NOMO-1 treated with DMSO at 0.1 percent for 48 hours (cell line): ENCODE data around the gene RASGRP2.

Experiments used
- DNase-seq: peaks from one replicate; lab custom pipeline; 2025; ENCODE audit not compliant: unreplicated experiment; lab: John Stamatoyannopoulos, UW

The RASGRP2 gene

DNA sequence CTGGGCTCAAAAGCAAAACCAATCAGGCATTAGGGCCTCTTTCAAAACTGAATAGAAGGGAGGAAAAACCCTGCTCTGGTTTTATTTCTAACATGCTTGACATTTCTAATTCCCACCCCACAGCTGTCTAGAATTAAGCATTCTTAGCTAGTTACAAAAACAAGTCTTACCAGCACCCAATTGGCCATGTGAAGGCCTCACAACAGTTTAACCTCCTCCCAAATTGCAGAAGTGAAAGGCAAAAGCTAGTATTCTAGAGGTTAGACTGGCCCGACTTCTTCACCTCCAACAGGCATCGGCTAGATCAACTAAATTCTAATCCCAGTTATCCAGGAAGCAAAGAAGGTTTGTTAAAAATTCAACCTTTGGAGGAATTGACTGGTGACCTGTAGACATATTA lies 27.9 kb upstream of the RASGRP2 start:
- peak; percentile 77 for DNase-seq

GRCh38 chr11:64770120-64770519 lies 26.2 kb upstream of the RASGRP2 start:
- DNase-seq = no peak

DNA sequence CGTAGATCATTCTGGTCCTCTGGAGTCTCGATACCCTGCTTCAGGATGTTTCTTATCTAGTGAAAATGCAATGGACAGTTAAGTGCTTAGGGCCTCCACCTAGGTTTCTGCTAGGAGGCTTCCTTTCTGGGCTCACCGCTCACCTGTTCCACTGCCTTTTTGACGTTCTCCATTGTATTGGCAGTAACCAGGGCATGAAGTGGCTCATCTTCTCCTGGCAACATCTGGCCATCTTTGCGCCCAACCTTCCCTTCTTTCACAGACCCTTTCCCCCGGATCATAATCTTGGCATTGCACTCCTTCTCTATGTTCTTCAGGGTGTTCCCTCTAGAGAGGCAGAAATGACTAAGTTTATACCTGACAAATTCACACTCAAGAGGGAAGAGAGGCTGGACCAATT lies 25.3 kb upstream of the RASGRP2 start:
- DNase-seq = no peak

DNA sequence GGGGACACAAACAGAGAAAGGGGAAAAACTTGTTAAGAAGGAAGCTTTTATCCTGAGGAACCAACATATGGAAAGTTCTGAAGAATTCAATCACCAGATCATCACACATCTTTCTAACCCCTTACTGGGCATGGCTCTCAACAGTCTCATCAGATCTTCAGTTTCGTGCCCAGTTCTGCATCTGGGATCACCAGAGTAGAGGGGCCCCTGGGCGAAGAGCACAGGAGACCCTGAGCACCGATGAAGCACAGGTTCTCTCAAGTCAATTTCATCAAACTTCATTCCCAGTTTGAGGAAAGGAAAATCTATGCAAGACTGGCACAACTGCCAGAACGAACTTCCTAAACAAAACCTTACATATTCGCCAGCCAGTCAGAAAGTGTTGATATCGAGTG lies 24.4 kb upstream of the RASGRP2 start:
- DNase-seq = no peak

DNA sequence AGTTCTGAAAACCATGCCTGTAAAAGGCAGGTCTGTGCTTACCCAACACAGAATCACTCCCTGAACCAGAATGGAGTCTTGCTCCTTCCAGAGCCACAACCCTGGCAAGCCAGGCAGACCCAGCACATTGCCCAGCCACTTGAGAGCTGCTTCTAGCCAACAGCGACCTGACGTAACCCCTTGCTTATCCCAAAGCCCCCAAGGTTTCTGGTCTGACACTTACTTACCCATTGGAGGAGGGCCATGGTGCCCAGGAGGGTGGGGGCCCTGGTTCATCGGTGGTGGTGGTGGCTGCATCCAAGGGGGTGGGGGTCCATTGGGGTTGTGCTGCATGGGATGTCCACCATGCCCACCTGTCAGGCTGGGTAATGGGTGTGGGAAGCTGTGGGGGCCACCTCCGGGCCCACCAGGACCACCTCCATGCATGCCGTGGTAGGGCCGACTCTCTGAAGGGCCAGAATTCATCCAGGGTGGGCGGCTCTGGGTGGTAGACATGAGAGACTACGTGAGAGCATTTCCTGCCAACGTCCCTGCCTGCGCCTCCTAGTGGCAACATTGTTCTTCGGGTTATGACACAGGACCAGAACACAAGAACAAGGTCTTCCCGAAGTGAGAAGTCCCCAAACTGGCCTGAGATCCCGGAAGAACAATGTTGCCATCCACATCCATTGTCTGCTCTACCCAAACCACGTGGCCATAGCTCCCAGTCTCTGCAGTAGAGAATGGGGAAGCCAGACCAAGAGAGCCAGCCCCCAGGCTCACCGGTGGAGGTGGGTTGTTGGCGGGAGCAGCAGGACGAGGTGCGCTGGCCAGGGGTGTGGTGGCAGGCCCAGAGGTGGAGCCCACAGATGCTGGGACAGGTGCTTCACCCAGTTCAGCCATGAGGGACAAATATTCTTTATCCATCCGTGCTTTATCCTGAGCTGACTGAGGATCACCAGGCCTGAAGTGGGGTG lies 23.7 kb upstream of the RASGRP2 start:
- DNase-seq = peak; percentile 40

DNA sequence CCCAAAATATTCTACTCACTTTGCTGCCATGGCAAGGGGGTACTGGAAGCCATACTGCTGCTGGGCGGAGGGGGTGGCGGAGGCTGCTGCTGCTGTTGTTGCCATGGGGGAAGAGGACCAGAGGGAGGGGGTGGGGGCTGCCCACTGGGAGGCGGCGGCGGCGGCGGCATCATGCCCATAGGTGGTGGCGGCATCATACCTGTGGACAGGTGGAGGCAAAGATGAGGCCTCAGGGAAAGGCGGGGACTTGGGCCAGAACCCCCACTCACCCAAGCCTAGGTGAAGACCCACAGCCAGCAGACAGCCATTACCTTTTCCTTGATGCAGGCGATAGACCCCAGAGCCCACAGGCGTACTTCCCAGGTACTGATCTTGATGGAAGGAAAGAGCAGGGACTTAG lies 22.9 kb upstream of the RASGRP2 start:
- DNase-seq = no peak

DNA sequence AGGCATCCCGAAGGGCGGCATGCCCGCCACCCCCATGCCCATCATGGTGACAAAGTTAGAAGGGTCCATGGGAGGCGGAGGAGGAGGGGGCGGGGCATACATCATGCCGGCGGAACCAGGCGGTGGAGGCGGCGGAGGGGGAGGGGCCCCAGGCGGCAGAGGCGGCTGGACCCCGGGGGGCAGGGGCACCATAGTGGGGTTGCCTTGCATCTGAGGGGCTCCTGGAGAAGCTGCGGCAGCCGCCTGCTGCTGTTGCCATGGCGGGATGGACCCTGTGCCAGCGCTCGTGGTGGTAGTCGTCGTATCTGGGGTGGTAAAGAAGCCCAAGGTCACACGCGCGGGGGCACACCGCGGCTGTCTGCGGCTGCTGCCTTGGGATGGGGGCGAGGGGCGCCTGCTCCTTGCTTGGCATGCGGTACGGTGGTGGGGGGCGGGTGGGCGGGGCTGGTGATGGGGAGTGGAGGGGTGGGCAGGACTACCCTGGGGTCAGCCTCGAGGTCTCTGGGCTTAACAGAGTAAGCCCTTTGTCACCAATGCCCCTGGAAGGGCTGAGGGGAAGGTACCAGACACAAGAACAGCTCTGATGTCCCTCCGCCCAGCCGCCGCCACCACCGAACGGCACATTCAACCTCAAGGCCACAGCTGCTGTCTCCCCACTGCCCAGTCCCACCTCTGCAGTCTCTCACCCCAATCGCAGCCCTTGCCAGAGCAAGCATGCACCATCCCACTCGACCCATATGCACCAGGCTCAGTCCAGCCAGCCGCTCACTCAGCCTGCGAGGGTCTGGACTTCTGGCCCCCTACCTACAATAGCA lies 22.1 kb upstream of the RASGRP2 start:
- no peak for DNase-seq

DNA sequence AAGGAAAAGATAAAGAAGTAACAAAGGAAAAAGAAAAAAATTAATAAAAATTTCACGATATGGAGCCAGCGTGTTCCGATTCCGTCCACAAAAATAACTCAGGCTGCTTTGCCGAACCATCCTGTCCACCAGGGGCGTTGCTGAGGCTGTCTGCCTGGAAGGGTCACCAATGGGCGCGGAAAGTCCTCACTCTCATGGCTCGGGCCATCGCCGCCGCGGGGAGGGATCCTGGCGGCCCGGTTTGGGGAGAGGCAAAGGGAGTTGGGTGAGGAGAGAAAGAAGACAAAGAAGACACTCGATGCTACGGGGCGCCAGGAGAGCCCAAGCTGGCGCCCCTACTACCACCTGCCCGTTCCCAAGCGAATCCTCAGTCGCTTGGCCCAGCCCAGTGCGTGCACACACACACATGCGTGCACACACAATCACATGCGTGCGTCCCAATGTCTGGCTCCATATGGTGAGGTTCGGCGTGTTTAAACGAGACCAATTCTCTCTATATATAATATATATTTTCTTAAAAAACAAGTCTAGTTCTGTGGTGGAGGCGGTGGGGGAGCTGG lies 21.4 kb upstream of the RASGRP2 start:
- no peak for DNase-seq

DNA sequence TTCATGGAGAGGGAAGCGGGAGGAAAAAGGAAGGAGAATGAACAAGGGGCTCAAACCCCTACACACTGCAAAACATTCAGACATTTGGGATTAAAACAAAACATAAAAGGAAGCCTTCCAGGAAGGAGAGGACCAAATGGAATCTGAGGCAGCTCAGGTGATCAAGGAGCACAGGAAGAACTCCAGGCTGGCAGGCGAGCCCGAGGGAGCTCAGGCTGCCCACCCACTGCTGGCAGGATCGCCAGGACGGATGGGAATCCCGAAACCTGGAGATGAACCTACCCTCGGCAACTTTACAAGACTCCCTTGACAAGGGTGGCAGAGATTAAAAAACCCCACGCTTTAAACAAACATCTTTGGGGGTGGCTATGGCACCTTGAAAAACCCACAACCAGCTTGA lies 20.8 kb upstream of the RASGRP2 start:
- DNase-seq = no peak

GRCh38 chr11:64764040-64764611 lies 20.2 kb upstream of the RASGRP2 start:
- no peak for DNase-seq

DNA sequence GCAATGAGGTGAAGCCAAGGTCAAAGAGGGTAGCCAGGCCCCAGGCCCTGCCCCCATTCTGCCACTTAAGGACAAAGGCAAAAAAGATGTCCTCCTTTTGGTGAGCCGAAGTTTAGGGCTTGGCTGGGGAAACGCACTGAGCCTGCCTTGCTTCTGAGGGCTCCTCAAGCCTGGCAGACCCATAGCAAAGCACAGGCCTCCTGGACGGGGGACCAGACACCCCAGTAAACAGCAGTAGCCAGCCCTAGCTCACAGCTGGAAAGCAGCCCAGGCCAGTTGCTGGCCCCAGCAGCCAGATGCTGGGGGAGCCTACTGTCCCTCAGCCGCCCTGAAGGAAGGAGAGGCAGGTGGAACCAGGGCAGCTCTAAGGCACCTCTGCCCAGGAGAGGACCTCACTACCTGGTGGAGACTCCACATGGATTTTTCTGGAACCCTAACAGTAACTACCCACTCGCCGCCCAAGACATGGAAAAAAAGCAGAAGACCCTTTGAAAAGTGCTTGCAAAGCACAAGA lies 19.6 kb upstream of the RASGRP2 start:
- no peak for DNase-seq

GRCh38 chr11:64762674-64763525 lies 19.0 kb upstream of the RASGRP2 start:
- no peak for DNase-seq

DNA sequence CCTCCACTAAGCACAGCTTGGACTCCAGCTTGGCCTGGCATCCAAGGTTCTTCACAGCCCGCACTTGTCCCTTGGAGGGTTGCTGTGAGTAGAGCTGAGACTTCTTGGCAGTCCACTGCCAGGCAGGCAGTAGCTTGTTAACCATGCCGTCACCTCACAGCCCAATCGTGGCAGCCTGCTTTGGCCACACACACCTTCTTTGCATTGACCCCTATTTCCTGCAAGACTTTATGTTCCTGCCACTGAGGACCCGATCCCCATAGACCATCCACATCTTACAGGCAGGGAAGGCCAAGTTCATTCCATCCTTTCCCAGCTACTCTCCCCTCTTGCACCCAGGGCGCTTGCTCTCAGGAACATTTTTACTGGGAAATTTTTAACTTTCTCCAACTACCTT lies 18.3 kb upstream of the RASGRP2 start:
- no peak for DNase-seq

DNA sequence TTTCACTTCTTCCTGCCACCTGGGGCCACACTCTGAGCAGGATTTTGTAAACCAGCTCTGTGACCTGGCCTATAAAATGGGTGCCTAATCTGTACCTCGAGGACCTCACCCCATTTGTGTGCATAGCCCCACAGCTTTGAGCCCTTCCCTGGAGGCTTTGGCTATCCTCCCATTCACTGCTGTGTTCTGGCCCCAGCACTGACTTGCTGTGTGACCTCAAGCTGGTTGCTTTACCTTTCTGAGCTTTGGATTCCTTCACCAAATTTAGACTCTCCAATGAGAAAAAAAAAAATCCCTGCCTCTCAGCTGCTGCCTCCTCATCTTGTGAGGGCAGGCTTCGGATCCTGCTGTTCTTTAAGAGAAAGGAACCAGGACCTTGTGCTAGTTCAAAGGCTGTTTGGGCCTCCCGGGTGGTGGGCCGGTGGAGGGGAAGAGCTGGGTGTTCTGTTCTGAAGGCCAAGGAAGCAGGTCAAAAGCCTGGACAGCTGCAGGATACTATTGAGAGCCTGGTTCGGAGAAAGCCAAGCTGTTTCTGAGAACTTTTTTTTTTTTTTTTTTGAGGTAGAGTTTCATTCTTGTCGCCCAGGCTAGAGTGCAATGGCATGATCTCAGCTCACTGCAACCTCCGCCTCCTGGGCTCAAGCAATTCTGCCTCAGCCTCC lies 16.9 kb upstream of the RASGRP2 start:
- DNase-seq = no peak

- DNase-seq = no peak
Measured at GRCh38 chr11:64759722-64760719, 16.1 kb upstream of the RASGRP2 start, which contains the start of gene PYGM. PYGM (minus strand) TSS chr11:64759974; CDS start chr11:64759898, 76 bp downstream.

GRCh38 chr11:64759131-64759721 lies 15.3 kb upstream of the RASGRP2 start:
- no peak for DNase-seq

- no peak for DNase-seq
Measured at GRCh38 chr11:64758330-64759079, 14.6 kb upstream of the RASGRP2 start.
